ENCODE results near the gene CETP.

The CETP gene

GRCh38 chr16:57012353-57012752 is 50.6 kb downstream of the CETP start:
- Histone ChIP-seq H3K79me2 (ENCODE audit: insufficient read depth, low read length) (no peaks in the 10 kb centered on the region), H3K4me3 (ENCODE audit: low read depth in 1 of 2, low read length in 2 of 2) (no peak overlapping the region), H3K9ac (ENCODE audit: low read depth, low read length) (no peak overlapping the region), H3K36me3 (ENCODE audit: insufficient read depth, low read length) (no peaks in the 10 kb centered on the region), H4K20me1 (ENCODE audit: insufficient read depth, low read length) (no peaks in the 10 kb centered on the region), H2AFZ (ENCODE audit: low read depth, low read length) (no peak overlapping the region), H3K9me3 (ENCODE audit: insufficient read depth, low read length, severe bottlenecking) (no peaks in the 10 kb centered on the region), H3K4me1 (ENCODE audit: insufficient read depth, low read length) (peaks cover 17% of the 10 kb centered on the region), H3K27me3 (ENCODE audit: insufficient read depth, low read length, poor library complexity) (no peaks in the 10 kb centered on the region), H3K27ac (ENCODE audit: low read length) (no peak overlapping the region), H3K4me2 (ENCODE audit: insufficient read depth, low read length) (no peak overlapping the region)
- TF ChIP-seq CTCF (IDR thresholded peaks at IDR 0.05; ENCODE audit: borderline replicate concordance, extremely low read depth, low read length, poor library complexity, severe bottlenecking) (no peak), EZH2 (IDR thresholded peaks at IDR 0.05; ENCODE audit: borderline replicate concordance, low read depth, low read length, severe bottlenecking) (no peak)
- ATAC-seq (ENCODE audit: insufficient read depth, low read depth) = no peak
- DNase-seq = no peak

DNA sequence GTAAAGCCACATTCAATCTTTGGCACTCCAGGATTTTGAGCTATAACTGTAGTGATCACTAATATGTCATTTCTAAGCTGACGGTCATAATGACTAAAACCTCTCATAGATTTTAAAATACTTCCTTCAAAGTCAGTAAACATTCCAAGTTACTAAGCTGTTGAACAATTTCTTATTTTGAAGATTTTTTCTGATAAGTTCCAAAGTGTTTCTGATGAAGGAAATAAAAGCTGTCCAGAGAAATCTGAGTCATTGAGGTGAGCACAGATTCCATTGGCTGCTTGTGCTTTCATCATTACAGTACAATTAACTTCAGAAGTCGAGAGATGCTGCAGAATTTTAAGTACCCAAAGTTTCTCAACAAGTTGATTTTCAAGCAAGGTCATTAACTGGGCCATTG is 51.5 kb downstream of the CETP start:
- H3K36me3 ChIP-seq (ENCODE audit: insufficient read depth, low read length) = no peaks in the 10 kb centered on the region
- no peak for DNase-seq
- TF ChIP-seq EZH2 (IDR thresholded peaks at IDR 0.05; ENCODE audit: borderline replicate concordance, low read depth, low read length, severe bottlenecking) = no peak
- TF ChIP-seq CTCF (IDR thresholded peaks at IDR 0.05; ENCODE audit: borderline replicate concordance, extremely low read depth, low read length, poor library complexity, severe bottlenecking) = no peak

DNA sequence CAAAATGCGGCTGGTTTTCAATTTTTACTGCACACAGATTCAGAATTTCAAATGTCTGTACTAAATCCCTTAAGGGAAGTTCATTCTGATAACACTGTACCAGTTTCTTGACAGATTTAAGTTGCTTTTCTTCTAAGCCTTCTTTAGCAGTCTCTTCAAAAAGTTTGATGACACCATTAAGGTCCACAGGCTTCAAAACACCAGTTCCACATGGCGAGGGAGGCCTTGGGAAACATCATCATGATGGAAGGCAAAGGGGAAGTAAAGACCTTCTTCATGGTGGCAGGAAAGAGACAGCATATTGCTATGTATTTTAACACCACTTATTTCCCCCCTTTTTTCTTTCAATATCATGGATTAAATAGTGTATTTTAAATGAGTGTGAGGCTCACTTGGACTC is 52.2 kb downstream of the CETP start:
- no peaks in the 10 kb centered on the region for H3K36me3 ChIP-seq (ENCODE audit: insufficient read depth, low read length)
- H3K4me1 ChIP-seq (ENCODE audit: insufficient read depth, low read length) = peaks cover 17% of the 10 kb centered on the region
- H3K9me3 ChIP-seq (ENCODE audit: insufficient read depth, low read length, severe bottlenecking) = no peaks in the 10 kb centered on the region
- H3K9ac ChIP-seq (ENCODE audit: low read depth, low read length) = 0 out of 2 replicates have a peak overlapping the region, but pooled peaks have one; percentile 30
- H3K4me3 ChIP-seq (ENCODE audit: low read depth in 1 of 2, low read length in 2 of 2) = no peak overlapping the region
- no peak for DNase-seq
- H3K27me3 ChIP-seq (ENCODE audit: insufficient read depth, low read length, poor library complexity) = no peaks in the 10 kb centered on the region
- no peak for ATAC-seq (ENCODE audit: insufficient read depth, low read depth)
- peak overlapping the region; percentile 22; the same call in 1 of the 2 replicates for H3K4me2 ChIP-seq (ENCODE audit: insufficient read depth, low read length)
- peak overlapping the region; percentile 72 for H3K27ac ChIP-seq (ENCODE audit: low read length)
- H3K79me2 ChIP-seq (ENCODE audit: insufficient read depth, low read length) = no peaks in the 10 kb centered on the region
- H2AFZ ChIP-seq (ENCODE audit: low read depth, low read length) = peak overlapping the region; percentile 69
- no peaks in the 10 kb centered on the region for H4K20me1 ChIP-seq (ENCODE audit: insufficient read depth, low read length)
- TF ChIP-seq CTCF (IDR thresholded peaks at IDR 0.05; ENCODE audit: borderline replicate concordance, extremely low read depth, low read length, poor library complexity, severe bottlenecking) (no peak), EZH2 (IDR thresholded peaks at IDR 0.05; ENCODE audit: borderline replicate concordance, low read depth, low read length, severe bottlenecking) (no peak)

More for the DNA sequence above, 51.5 kb downstream of the CETP start:
- Histone ChIP-seq H3K27me3 (ENCODE audit: insufficient read depth, low read length, poor library complexity) (no peaks in the 10 kb centered on the region), H3K79me2 (ENCODE audit: insufficient read depth, low read length) (no peaks in the 10 kb centered on the region), H3K4me2 (ENCODE audit: insufficient read depth, low read length) (no peak overlapping the region), H3K27ac (ENCODE audit: low read length) (no peak overlapping the region), H3K9me3 (ENCODE audit: insufficient read depth, low read length, severe bottlenecking) (no peaks in the 10 kb centered on the region), H3K9ac (ENCODE audit: low read depth, low read length) (no peak overlapping the region), H3K4me3 (ENCODE audit: low read depth in 1 of 2, low read length in 2 of 2) (no peak overlapping the region), H4K20me1 (ENCODE audit: insufficient read depth, low read length) (no peaks in the 10 kb centered on the region), H2AFZ (ENCODE audit: low read depth, low read length) (no peak overlapping the region), H3K4me1 (ENCODE audit: insufficient read depth, low read length) (peaks cover 17% of the 10 kb centered on the region)
- no peak for ATAC-seq (ENCODE audit: insufficient read depth, low read depth)

DNA sequence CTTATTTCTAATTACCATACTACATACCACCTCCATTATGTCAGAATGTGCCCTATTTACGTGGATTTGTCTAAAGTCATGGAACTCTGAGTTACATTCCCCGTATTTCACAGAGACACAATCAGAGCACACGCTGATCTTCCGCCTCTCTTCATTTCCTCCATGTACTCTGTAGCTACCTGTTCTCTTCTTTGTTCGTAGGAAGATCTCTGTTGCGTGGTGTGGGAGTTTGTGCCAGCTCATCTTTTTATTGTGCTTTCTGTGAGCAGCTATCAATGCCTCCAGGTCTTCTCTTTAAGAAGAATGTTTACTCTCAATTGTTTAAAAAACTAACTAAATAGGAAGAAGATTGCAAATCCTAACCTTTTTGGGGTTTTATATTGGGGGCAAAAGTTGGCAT is 54.6 kb downstream of the CETP start:
- Histone ChIP-seq H3K27me3 (ENCODE audit: insufficient read depth, low read length, poor library complexity) (no peaks in the 10 kb centered on the region), H3K9ac (ENCODE audit: low read depth, low read length) (no peak overlapping the region), H4K20me1 (ENCODE audit: insufficient read depth, low read length) (no peaks in the 10 kb centered on the region), H3K4me2 (ENCODE audit: insufficient read depth, low read length) (no peak overlapping the region), H3K79me2 (ENCODE audit: insufficient read depth, low read length) (no peaks in the 10 kb centered on the region), H3K9me3 (ENCODE audit: insufficient read depth, low read length, severe bottlenecking) (no peaks in the 10 kb centered on the region), H3K36me3 (ENCODE audit: insufficient read depth, low read length) (no peaks in the 10 kb centered on the region), H3K4me3 (ENCODE audit: low read depth in 1 of 2, low read length in 2 of 2) (no peak overlapping the region), H3K27ac (ENCODE audit: low read length) (no peak overlapping the region), H2AFZ (ENCODE audit: low read depth, low read length) (no peak overlapping the region), H3K4me1 (ENCODE audit: insufficient read depth, low read length) (peaks cover 17% of the 10 kb centered on the region)
- DNase-seq (no peak), ATAC-seq (ENCODE audit: insufficient read depth, low read depth) (no peak)
- TF ChIP-seq EZH2 (IDR thresholded peaks at IDR 0.05; ENCODE audit: borderline replicate concordance, low read depth, low read length, severe bottlenecking) (no peak), CTCF (IDR thresholded peaks at IDR 0.05; ENCODE audit: borderline replicate concordance, extremely low read depth, low read length, poor library complexity, severe bottlenecking) (no peak)
